Panc1 (cell line): ENCODE results near the gene RBMS1. TPM values are rescaled to one million over a fixed set of nuclear protein-coding genes. Genes with fewer than 3 reads are reported as not detected.

Experiments used
- ATAC-seq: fragments of 200-7000 bp; cut with Tn5 transposase; 2 replicates; pipeline ENCODE4 v1.9.1; 2020; ENCODE audit warnings: mild to moderate bottlenecking, moderate library complexity
- BruUV-seq: library from RNA; stranded (reverse); fragments of 400-500 nt; replicated peaks from 2 replicates; lab custom pipeline; 2021; lab: Mats Ljungman, UMichigan
- CTCF ChIA-PET: fragments of 300-600 bp; sonication (Branson Sonifier 250); formaldehyde crosslinking; loops from one replicate; lab custom pipeline; 2022; ENCODE audit warnings: antibody characterized with exemption; lab: Charles Lee
- POLR2A ChIA-PET: fragments of 300-600 bp; sonication (Branson Sonifier 250); formaldehyde crosslinking; loops from one replicate; lab custom pipeline; 2022; ENCODE audit warnings: antibody characterized with exemption; lab: Charles Lee
- DNase-seq: peaks from one replicate; pipeline ENCODE4 v3.0.0-alpha.2; 2010; ENCODE audit warnings: low read depth, low spot score
- H3K27ac ChIP-seq: 2 replicates; pipeline ENCODE4 v1.5.1; 2011; ENCODE audit warnings: mild to moderate bottlenecking, low read length, inconsistent platforms
- H3K27me3 ChIP-seq: fragments of 200-500 bp; sonication (Bioruptor generic); 2 replicates; pipeline ENCODE4 v1.6.0; 2014; ENCODE audit warnings: low read length, inconsistent platforms; ENCODE audit not compliant: control insufficient read depth, insufficient read depth
- H3K36me3 ChIP-seq: fragments of 200-500 bp; sonication (Bioruptor generic); 2 replicates; pipeline ENCODE4 v1.5.1; 2014; ENCODE audit warnings: inconsistent platforms, mild to moderate bottlenecking, low read length, moderate library complexity; ENCODE audit not compliant: control insufficient read depth, insufficient read depth
- H3K4me1 ChIP-seq: 2 replicates; pipeline ENCODE4 v1.5.1; 2011; ENCODE audit warnings: inconsistent platforms, mild to moderate bottlenecking, low read length, moderate library complexity; ENCODE audit not compliant: control insufficient read depth, insufficient read depth
- H3K4me3 ChIP-seq, 2 experiments: 2 replicates each; pipeline ENCODE4 v1.5.1; 2011 to 2012; ENCODE audit warnings: low read depth in 2 of 2, low read length in 2 of 2, mild to moderate bottlenecking in 2 of 2, inconsistent platforms in 1 of 2, moderate library complexity in 1 of 2
- H3K9me3 ChIP-seq: fragments of 200-500 bp; sonication (Bioruptor generic); 2 replicates; pipeline ENCODE4 v1.5.1; 2014; ENCODE audit warnings: low read depth, mild to moderate bottlenecking, inconsistent platforms, low read length, moderate library complexity; ENCODE audit not compliant: control insufficient read depth, insufficient read depth
- POLR2AphosphoS5 ChIP-seq: IDR thresholded peaks from 2 replicates; pipeline ENCODE4 v1.6.1; 2012; ENCODE audit warnings: mild to moderate bottlenecking, low read depth, low read length, moderate library complexity
- REST ChIP-seq, 2 experiments: IDR thresholded peaks; 2 replicates each; pipeline ENCODE4 v1.6.1; 2011 to 2012; ENCODE audit warnings: low read depth in 2 of 2, control low read depth in 1 of 2, low read length in 1 of 2, mild to moderate bottlenecking in 1 of 2, moderate library complexity in 1 of 2; ENCODE audit not compliant: insufficient read depth in 1 of 2
- SIN3A ChIP-seq: IDR thresholded peaks from 2 replicates; pipeline ENCODE4 v1.6.1; 2012; ENCODE audit warnings: low read depth, mild to moderate bottlenecking, low read length, moderate library complexity, borderline replicate concordance; ENCODE audit not compliant: insufficient read depth
- TCF7L2 ChIP-seq: IDR thresholded peaks from 2 replicates; pipeline ENCODE4 v1.6.1; 2011; ENCODE audit warnings: mild to moderate bottlenecking, low read depth, low read length, inconsistent platforms
- in situ Hi-C: cut with HindIII; loops from 2 replicates; pipeline ENCODE4 v1.10.0; 2016; ENCODE audit warnings: low sequenced_read_pairs, low pct_unique_long_range_greater_than_20kb
- intact Hi-C: fragments of 100-400 bp; cut with micrococcal nuclease; formaldehyde crosslinking; loops from one replicate; pipeline ENCODE4 v1.10.0; 2022; ENCODE audit not compliant: unreplicated experiment
- total RNA-seq: library from RNA; stranded (reverse); gene quantifications from one replicate; pipeline ENCODE4 v1.2.1, GENCODE V29; 2021; ENCODE audit not compliant: unreplicated experiment
- TF ChIP-seq, protein P1 (sequence below): fragments of 450-650 bp; IDR thresholded peaks from 2 replicates; pipeline ENCODE4 v1.5.1; 2017; ENCODE audit warnings: mild to moderate bottlenecking

RBMS1 gene
- total RNA-seq, 1 experiment from 2014 or later, result 67.0 TPM

DNA sequence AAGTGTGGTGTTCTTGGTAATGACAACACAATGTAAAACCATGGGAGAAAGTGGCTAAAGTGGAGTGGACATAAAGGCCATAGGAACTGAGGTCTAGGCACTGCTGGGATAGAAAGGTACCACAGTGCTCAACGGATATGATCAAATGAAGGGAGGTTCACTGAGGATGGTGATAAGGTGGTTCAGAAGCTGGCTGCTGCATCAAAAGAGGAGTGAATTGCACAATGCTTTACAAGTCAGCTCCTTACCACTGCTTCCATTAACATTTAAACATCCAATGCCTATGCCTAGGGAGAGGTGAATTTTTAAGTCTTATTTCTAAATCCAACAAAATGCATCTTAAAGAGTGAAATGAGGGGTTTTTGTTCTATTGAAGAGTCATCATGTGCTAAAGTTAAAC lies 193.4 kb downstream of the RBMS1 start:
- in situ Hi-C loops (no loop called here), intact Hi-C loops (no loop called here)
- Histone ChIP-seq H3K9me3 (no peaks in the 10 kb centered on the region; the same call in 1 of the 2 replicates), H3K4me1 (no peaks in the 10 kb centered on the region), H3K27me3 (no peaks in the 10 kb centered on the region), H3K36me3 (peaks cover 8% of the 10 kb centered on the region; the same call in 1 of the 2 replicates), H3K4me3 (no peak overlapping the region), H3K27ac (no peak overlapping the region)
- ATAC-seq (no peak), DNase-seq (no peak)
- no TSS peak for BruUV-seq
- ChIA-PET POLR2A (no interaction called here), CTCF (no interaction called here)
- TF ChIP-seq REST (IDR thresholded peaks at IDR 0.05; ENCODE audit: insufficient read depth in 1 of 2, low read depth in 2 of 2, low read length in 1 of 2) (no peak), TCF7L2 (no peak), POLR2AphosphoS5 (no peak)

GRCh38 chr2:160299540-160299939 lies 194.1 kb downstream of the RBMS1 start:
- Histone ChIP-seq H3K4me1 (no peaks in the 10 kb centered on the region), H3K36me3 (peaks cover 8% of the 10 kb centered on the region; the same call in 1 of the 2 replicates), H3K27me3 (no peaks in the 10 kb centered on the region), H3K9me3 (no peaks in the 10 kb centered on the region; the same call in 1 of the 2 replicates), H3K27ac (no peak overlapping the region), H3K4me3 (no peak overlapping the region)
- intact Hi-C loops (no loop called here), in situ Hi-C loops (no loop called here)
- no peak for DNase-seq
- BruUV-seq, result no TSS peak
- no peak for TF ChIP-seq SIN3A
- no peak for TF ChIP-seq REST (IDR thresholded peaks at IDR 0.05; ENCODE audit: insufficient read depth in 1 of 2, low read depth in 2 of 2, low read length in 1 of 2)
- TF ChIP-seq, protein P1, sequence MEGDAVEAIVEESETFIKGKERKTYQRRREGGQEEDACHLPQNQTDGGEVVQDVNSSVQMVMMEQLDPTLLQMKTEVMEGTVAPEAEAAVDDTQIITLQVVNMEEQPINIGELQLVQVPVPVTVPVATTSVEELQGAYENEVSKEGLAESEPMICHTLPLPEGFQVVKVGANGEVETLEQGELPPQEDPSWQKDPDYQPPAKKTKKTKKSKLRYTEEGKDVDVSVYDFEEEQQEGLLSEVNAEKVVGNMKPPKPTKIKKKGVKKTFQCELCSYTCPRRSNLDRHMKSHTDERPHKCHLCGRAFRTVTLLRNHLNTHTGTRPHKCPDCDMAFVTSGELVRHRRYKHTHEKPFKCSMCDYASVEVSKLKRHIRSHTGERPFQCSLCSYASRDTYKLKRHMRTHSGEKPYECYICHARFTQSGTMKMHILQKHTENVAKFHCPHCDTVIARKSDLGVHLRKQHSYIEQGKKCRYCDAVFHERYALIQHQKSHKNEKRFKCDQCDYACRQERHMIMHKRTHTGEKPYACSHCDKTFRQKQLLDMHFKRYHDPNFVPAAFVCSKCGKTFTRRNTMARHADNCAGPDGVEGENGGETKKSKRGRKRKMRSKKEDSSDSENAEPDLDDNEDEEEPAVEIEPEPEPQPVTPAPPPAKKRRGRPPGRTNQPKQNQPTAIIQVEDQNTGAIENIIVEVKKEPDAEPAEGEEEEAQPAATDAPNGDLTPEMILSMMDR, result no peak
- no peak for TF ChIP-seq TCF7L2
- TF ChIP-seq POLR2AphosphoS5, result no peak
- no peak for ATAC-seq
- POLR2A ChIA-PET, result no interaction called here
- CTCF ChIA-PET, result no interaction called here
